GM21360 (cell line): ENCODE measurements around the gene AFAP1L1.
"Not testable (repeated sequence)": the region's sequence is repeated elsewhere in the genome, so short reads cannot be mapped to it uniquely, and the experiment has no call there.

ENCODE experiments used
- ATAC-seq: cut with Tn5 transposase; IDR thresholded peaks from one replicate; pipeline ENCODE4 v1.9.1; 2021; ENCODE audit warnings: mild to moderate bottlenecking, moderate library complexity; ENCODE audit not compliant: unreplicated experiment

AFAP1L1 gene

GRCh38 chr5:149260761-149261160, 10.9 kb upstream of the AFAP1L1 start:
- no peak for ATAC-seq

GRCh38 chr5:149261246-149261645, 10.4 kb upstream of the AFAP1L1 start:
- no peak for ATAC-seq

GRCh38 chr5:149262315-149262714, 9.3 kb upstream of the AFAP1L1 start:
- ATAC-seq: no peak

GRCh38 chr5:149264439-149265067, 7.1 kb upstream of the AFAP1L1 start:
- ATAC-seq: no peak

GRCh38 chr5:149265068-149265465, 6.6 kb upstream of the AFAP1L1 start:
- ATAC-seq: no peak

- ATAC-seq: no peak
Measured at GRCh38 chr5:149265597-149265996, 6.1 kb upstream of the AFAP1L1 start.

GRCh38 chr5:149267241-149267973, 4.3 kb upstream of the AFAP1L1 start:
- no peak for ATAC-seq

GRCh38 chr5:149268928-149269557, 2.6 kb upstream of the AFAP1L1 start:
- peak; percentile 60 for ATAC-seq

GRCh38 chr5:149271195-149271715, 404 bp upstream of the AFAP1L1 start:
- ATAC-seq: no peak

- not testable (repeated sequence) for ATAC-seq
Measured at GRCh38 chr5:149272781-149273180, 1.1 kb downstream of the AFAP1L1 start.

- ATAC-seq: no peak
Measured at GRCh38 chr5:149273237-149273636, 1.6 kb downstream of the AFAP1L1 start.

GRCh38 chr5:149273950-149274349, 2.3 kb downstream of the AFAP1L1 start:
- ATAC-seq: no peak

- no peak for ATAC-seq
Measured at GRCh38 chr5:149274939-149275338, 3.3 kb downstream of the AFAP1L1 start.

- ATAC-seq: no peak
Measured at GRCh38 chr5:149277801-149278200, 6.1 kb downstream of the AFAP1L1 start.

- ATAC-seq: no peak
Measured at GRCh38 chr5:149278451-149279210, 7.0 kb downstream of the AFAP1L1 start.

GRCh38 chr5:149279661-149280060, 8.0 kb downstream of the AFAP1L1 start:
- no peak for ATAC-seq

- ATAC-seq: no peak
Measured at GRCh38 chr5:149280124-149280523, 8.5 kb downstream of the AFAP1L1 start.

GRCh38 chr5:149280802-149281201, 9.1 kb downstream of the AFAP1L1 start:
- ATAC-seq: no peak

- ATAC-seq: no peak
Measured at GRCh38 chr5:149282027-149282965, 10.6 kb downstream of the AFAP1L1 start.

GRCh38 chr5:149282966-149283332, 11.3 kb downstream of the AFAP1L1 start:
- ATAC-seq: no peak
